ENCODE results near the gene ANGPT4. TPM values are rescaled to one million over a fixed set of nuclear protein-coding genes. Genes with fewer than 3 reads are reported as not detected.

The ANGPT4 gene
- total and polyA plus RNA-seq, 2 of the 13 experiments (the other 11 are each of a cell fraction or from before 2014, with no cell fraction given), result not detected

DNA sequence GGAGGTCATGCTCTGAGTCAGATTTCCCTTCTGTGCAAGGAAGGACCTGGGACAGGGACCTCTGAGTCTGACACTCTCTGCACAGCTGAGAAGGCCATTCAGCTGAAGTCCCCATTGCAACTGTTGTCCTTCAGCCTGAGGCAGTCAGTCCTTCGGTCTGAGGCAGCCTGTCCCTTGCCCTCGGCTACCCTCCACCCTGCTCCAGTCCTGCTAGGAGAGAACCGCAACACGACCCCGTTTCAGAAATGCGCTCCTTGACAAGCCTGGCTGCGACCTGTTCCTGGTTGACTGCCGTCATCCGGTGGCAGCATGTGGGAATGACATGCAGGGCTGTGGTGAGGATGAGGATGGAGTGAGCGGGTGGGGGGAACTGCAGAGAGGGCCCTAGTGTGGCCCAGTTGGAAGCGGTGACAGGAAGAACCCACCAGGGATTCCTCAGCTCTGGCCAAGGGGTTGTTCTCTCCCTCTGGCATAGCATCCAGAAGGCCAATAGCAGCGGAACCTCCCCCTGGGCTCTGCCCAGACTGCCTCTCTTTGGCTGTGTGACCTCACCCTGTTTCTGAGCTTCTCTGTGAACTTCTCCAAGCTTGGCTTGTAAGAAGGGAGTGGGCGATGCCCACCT, 40.3 kb upstream of the ANGPT4 start (continued):
- TF ChIP-seq ZNF232 (CRISPR knock-in tag; IDR thresholded peaks at IDR 0.05; ENCODE audit: borderline replicate concordance) (no peak), TCF7L2 (IDR thresholded peaks at IDR 0.05; ENCODE audit: low read depth, low read length) (no peak), MIER3 (CRISPR knock-in tag; IDR thresholded peaks at IDR 0.05; ENCODE audit: borderline replicate concordance) (peak; percentile 50; the same call in 1 of the 2 replicates), SRSF4 (IDR thresholded peaks at IDR 0.05; ENCODE audit: low read depth, low read length, poor library complexity, severe bottlenecking) (no peak), CHD4 (IDR thresholded peaks at IDR 0.05; ENCODE audit: borderline replicate concordance, low read length) (no peak), ZNF883 (CRISPR knock-in tag; IDR thresholded peaks at IDR 0.05; ENCODE audit: not compliant biosample characterization) (peak; percentile 88), GABPB1 (CRISPR knock-in tag; IDR thresholded peaks at IDR 0.05) (peak; percentile 51), RARG (CRISPR knock-in tag; IDR thresholded peaks at IDR 0.05; ENCODE audit: low read depth) (no peak), PHF8 (CRISPR knock-in tag; IDR thresholded peaks at IDR 0.05) (peak; percentile 50), PRMT3 (CRISPR knock-in tag; IDR thresholded peaks at IDR 0.05; ENCODE audit: borderline replicate concordance, low read depth) (no peak), ZNF10 (CRISPR knock-in tag; IDR thresholded peaks at IDR 0.05; ENCODE audit: borderline replicate concordance, low read depth) (no peak), NBN (conservative IDR thresholded peaks at IDR 0.05) (no peak)
- TF ChIP-seq, protein P1, sequence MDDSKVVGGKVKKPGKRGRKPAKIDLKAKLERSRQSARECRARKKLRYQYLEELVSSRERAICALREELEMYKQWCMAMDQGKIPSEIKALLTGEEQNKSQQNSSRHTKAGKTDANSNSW (CRISPR knock-in tag; IDR thresholded peaks at IDR 0.05; ENCODE audit: borderline replicate concordance), result no peak
- TF ChIP-seq, protein P2, sequence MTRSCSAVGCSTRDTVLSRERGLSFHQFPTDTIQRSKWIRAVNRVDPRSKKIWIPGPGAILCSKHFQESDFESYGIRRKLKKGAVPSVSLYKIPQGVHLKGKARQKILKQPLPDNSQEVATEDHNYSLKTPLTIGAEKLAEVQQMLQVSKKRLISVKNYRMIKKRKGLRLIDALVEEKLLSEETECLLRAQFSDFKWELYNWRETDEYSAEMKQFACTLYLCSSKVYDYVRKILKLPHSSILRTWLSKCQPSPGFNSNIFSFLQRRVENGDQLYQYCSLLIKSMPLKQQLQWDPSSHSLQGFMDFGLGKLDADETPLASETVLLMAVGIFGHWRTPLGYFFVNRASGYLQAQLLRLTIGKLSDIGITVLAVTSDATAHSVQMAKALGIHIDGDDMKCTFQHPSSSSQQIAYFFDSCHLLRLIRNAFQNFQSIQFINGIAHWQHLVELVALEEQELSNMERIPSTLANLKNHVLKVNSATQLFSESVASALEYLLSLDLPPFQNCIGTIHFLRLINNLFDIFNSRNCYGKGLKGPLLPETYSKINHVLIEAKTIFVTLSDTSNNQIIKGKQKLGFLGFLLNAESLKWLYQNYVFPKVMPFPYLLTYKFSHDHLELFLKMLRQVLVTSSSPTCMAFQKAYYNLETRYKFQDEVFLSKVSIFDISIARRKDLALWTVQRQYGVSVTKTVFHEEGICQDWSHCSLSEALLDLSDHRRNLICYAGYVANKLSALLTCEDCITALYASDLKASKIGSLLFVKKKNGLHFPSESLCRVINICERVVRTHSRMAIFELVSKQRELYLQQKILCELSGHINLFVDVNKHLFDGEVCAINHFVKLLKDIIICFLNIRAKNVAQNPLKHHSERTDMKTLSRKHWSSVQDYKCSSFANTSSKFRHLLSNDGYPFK (CRISPR knock-in tag; IDR thresholded peaks at IDR 0.05; ENCODE audit: borderline replicate concordance), result peak; percentile 42; the same call in 1 of the 2 replicates
- TF ChIP-seq, protein P3, sequence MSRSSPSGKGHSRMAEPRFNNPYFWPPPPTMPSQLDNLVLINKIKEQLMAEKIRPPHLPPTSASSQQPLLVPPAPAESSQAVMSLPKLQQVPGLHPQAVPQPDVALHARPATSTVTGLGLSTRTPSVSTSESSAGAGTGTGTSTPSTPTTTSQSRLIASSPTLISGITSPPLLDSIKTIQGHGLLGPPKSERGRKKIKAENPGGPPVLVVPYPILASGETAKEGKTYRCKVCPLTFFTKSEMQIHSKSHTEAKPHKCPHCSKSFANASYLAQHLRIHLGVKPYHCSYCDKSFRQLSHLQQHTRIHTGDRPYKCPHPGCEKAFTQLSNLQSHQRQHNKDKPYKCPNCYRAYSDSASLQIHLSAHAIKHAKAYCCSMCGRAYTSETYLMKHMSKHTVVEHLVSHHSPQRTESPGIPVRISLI (CRISPR knock-in tag; IDR thresholded peaks at IDR 0.05; ENCODE audit: borderline replicate concordance), result peak; percentile 48; the same call in 1 of the 2 replicates
- TF ChIP-seq, protein P4, sequence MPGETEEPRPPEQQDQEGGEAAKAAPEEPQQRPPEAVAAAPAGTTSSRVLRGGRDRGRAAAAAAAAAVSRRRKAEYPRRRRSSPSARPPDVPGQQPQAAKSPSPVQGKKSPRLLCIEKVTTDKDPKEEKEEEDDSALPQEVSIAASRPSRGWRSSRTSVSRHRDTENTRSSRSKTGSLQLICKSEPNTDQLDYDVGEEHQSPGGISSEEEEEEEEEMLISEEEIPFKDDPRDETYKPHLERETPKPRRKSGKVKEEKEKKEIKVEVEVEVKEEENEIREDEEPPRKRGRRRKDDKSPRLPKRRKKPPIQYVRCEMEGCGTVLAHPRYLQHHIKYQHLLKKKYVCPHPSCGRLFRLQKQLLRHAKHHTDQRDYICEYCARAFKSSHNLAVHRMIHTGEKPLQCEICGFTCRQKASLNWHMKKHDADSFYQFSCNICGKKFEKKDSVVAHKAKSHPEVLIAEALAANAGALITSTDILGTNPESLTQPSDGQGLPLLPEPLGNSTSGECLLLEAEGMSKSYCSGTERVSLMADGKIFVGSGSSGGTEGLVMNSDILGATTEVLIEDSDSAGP (CRISPR knock-in tag; IDR thresholded peaks at IDR 0.05; ENCODE audit: borderline replicate concordance), result peak; percentile 60; the same call in 1 of the 2 replicates
- TF ChIP-seq, protein P5, sequence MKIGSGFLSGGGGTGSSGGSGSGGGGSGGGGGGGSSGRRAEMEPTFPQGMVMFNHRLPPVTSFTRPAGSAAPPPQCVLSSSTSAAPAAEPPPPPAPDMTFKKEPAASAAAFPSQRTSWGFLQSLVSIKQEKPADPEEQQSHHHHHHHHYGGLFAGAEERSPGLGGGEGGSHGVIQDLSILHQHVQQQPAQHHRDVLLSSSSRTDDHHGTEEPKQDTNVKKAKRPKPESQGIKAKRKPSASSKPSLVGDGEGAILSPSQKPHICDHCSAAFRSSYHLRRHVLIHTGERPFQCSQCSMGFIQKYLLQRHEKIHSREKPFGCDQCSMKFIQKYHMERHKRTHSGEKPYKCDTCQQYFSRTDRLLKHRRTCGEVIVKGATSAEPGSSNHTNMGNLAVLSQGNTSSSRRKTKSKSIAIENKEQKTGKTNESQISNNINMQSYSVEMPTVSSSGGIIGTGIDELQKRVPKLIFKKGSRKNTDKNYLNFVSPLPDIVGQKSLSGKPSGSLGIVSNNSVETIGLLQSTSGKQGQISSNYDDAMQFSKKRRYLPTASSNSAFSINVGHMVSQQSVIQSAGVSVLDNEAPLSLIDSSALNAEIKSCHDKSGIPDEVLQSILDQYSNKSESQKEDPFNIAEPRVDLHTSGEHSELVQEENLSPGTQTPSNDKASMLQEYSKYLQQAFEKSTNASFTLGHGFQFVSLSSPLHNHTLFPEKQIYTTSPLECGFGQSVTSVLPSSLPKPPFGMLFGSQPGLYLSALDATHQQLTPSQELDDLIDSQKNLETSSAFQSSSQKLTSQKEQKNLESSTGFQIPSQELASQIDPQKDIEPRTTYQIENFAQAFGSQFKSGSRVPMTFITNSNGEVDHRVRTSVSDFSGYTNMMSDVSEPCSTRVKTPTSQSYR (CRISPR knock-in tag; IDR thresholded peaks at IDR 0.05; ENCODE audit: borderline replicate concordance), result peak; percentile 42; the same call in 1 of the 2 replicates
- TF ChIP-seq, protein P6, sequence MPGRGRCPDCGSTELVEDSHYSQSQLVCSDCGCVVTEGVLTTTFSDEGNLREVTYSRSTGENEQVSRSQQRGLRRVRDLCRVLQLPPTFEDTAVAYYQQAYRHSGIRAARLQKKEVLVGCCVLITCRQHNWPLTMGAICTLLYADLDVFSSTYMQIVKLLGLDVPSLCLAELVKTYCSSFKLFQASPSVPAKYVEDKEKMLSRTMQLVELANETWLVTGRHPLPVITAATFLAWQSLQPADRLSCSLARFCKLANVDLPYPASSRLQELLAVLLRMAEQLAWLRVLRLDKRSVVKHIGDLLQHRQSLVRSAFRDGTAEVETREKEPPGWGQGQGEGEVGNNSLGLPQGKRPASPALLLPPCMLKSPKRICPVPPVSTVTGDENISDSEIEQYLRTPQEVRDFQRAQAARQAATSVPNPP (CRISPR knock-in tag; IDR thresholded peaks at IDR 0.05), result no peak
